B cell (primary cell): Measurements from ENCODE around the gene ERP29. TPM values are rescaled to one million over a fixed set of nuclear protein-coding genes. Genes with fewer than 3 reads are reported as not detected.
"Not testable (repeated sequence)": the region's sequence is repeated elsewhere in the genome, so short reads cannot be mapped to it uniquely, and the experiment has no call there.

ENCODE experiments used
- ATAC-seq: fragments of 200-7000 bp; cut with Tn5 transposase; one replicate; pipeline ENCODE4 v1.10.0; 2021; ENCODE audit warnings: low read depth, mild to moderate bottlenecking, moderate number of reproducible peaks, moderate library complexity
- CTCF ChIA-PET: fragments of 350-600 bp; sonication (Branson Sonifier 250); formaldehyde crosslinking; loops from one replicate; lab custom pipeline; 2021; ENCODE audit warnings: antibody characterized with exemption, inconsistent platforms; lab: Charles Lee
- POLR2A ChIA-PET: fragments of 350-600 bp; sonication (Branson Sonifier 250); formaldehyde crosslinking; loops from one replicate; lab custom pipeline; 2021; ENCODE audit warnings: antibody characterized with exemption; lab: Charles Lee
- DNase-seq: peaks from one replicate; pipeline ENCODE4 v3.0.0; 2013
- H2AFZ ChIP-seq: 2 replicates; pipeline ENCODE4 v1.6.1; 2012; ENCODE audit warnings: mild to moderate bottlenecking, low read depth, low read length; ENCODE audit not compliant: insufficient read depth, poor library complexity, severe bottlenecking
- H3K27ac ChIP-seq, 2 donors: 1 replicate in 1 of 2; 2 replicates in 1 of 2; pipeline ENCODE4 v1.5.1; 2012 to 2013; ENCODE audit warnings: low read length in 2 of 2, mild to moderate bottlenecking in 2 of 2, moderate library complexity in 1 of 2
- H3K27me3 ChIP-seq, 4 experiments: fragments of 200-600 bp in 1 of 4; sonication (generic) in 1 of 4; replicated peaks in 1 of 4; 1 replicate in 2 of 4; 2 replicates in 2 of 4; pipeline versions ENCODE4 v1.6.1 to v1.7.0; 2013 to 2016; ENCODE audit warnings: low read length in 3 of 4, mild to moderate bottlenecking in 2 of 4, mixed read lengths in 1 of 4, moderate library complexity in 1 of 4; ENCODE audit not compliant: insufficient read depth in 4 of 4, control insufficient read depth in 3 of 4; ENCODE audit errors: control extremely low read depth in 1 of 4
- H3K36me3 ChIP-seq, 2 experiments: replicated peaks in 1 of 2; 1 replicate in 1 of 2; 2 replicates in 1 of 2; pipeline versions ENCODE4 v1.6.1 to v1.7.1; 2013; ENCODE audit warnings: low read length in 1 of 2; ENCODE audit not compliant: insufficient read depth in 2 of 2, control insufficient read depth in 1 of 2; ENCODE audit errors: control extremely low read depth in 1 of 2, extremely low read depth in 1 of 2
- H3K4me1 ChIP-seq, 2 donors: fragments of 200-600 bp in 1 of 2; sonication (generic) in 1 of 2; 1 replicate in 1 of 2; 2 replicates in 1 of 2; pipeline versions ENCODE4 v1.5.1 to v1.6.1; 2013 to 2017; ENCODE audit warnings: low read length in 2 of 2; ENCODE audit not compliant: control insufficient read depth in 2 of 2, insufficient read depth in 2 of 2
- H3K4me2 ChIP-seq: replicated peaks from 2 replicates; pipeline ENCODE3; 2012; ENCODE audit warnings: mild to moderate bottlenecking, low read depth, low read length; ENCODE audit not compliant: poor library complexity, severe bottlenecking
- H3K4me3 ChIP-seq, 5 experiments: fragments of 200-600 bp in 1 of 5; sonication (generic) in 1 of 5; 1 replicate in 3 of 5; 2 replicates in 2 of 5; pipeline versions ENCODE4 v1.5.1 to v1.7.0; 2011 to 2016; ENCODE audit warnings: low read length in 4 of 5, mild to moderate bottlenecking in 4 of 5, low read depth in 2 of 5, control low read depth in 1 of 5, moderate library complexity in 1 of 5; ENCODE audit not compliant: insufficient read depth in 1 of 5; ENCODE audit errors: control extremely low read depth in 1 of 5, extremely low read depth in 1 of 5
- H3K79me2 ChIP-seq: fragments of 200-600 bp; sonication (generic); one replicate; pipeline ENCODE4 v1.6.0; 2016; ENCODE audit warnings: low read length; ENCODE audit not compliant: control insufficient read depth, insufficient read depth
- H3K9ac ChIP-seq: fragments of 200-600 bp; sonication (generic); 2 replicates; pipeline ENCODE4 v1.6.1; 2017; ENCODE audit warnings: mild to moderate bottlenecking, low read length, moderate library complexity
- H3K9me3 ChIP-seq, 3 donors: one replicate each; pipeline versions ENCODE4 v1.6.1 to v1.7.1; 2013; ENCODE audit warnings: low read length in 2 of 3; ENCODE audit not compliant: control insufficient read depth in 2 of 3, insufficient read depth in 1 of 3; ENCODE audit errors: control extremely low read depth in 1 of 3
- H4K20me1 ChIP-seq: 2 replicates; pipeline ENCODE4 v1.6.0; 2012; ENCODE audit warnings: mild to moderate bottlenecking, low read length; ENCODE audit not compliant: insufficient read depth, control insufficient read depth, poor library complexity, severe bottlenecking
- H3K27ac Mint-ChIP-seq: one replicate; pipeline ENCODE4 v1.8.0; 2021; ENCODE audit warnings: mixed read lengths
- H3K27me3 Mint-ChIP-seq: one replicate; pipeline ENCODE4 v1.8.0; 2021; ENCODE audit warnings: mixed read lengths
- H3K4me1 Mint-ChIP-seq: one replicate; pipeline ENCODE4 v1.8.0; 2021; ENCODE audit warnings: mixed read lengths
- H3K4me3 Mint-ChIP-seq: one replicate; pipeline ENCODE4 v1.8.0; 2021; ENCODE audit warnings: mixed read lengths
- H3K9me3 Mint-ChIP-seq: one replicate; pipeline ENCODE4 v1.8.0; 2022; ENCODE audit warnings: mixed read lengths; ENCODE audit not compliant: insufficient read depth
- CTCF ChIP-seq: fragments of 200-600 bp; IDR thresholded peaks from one replicate; pipeline ENCODE4 v1.8.0; 2022; ENCODE audit warnings: antibody characterized with exemption, mild to moderate bottlenecking
- EZH2 ChIP-seq: IDR thresholded peaks from 2 replicates; pipeline ENCODE4 v1.6.1; 2012; ENCODE audit warnings: borderline replicate concordance, low read depth, mild to moderate bottlenecking, moderate library complexity, low read length; ENCODE audit not compliant: insufficient read depth, poor library complexity, severe bottlenecking
- WGBS: methylation state at CpG from one replicate; pipeline ENCODE4 v1.1.5; 2013; ENCODE audit warnings: missing lambda C conversion rate; ENCODE audit not compliant: insufficient coverage; 5-methylcytosine and 5-hydroxymethylcytosine counted together
- intact Hi-C: fragments of 100-400 bp; cut with micrococcal nuclease; formaldehyde crosslinking; loops from one replicate; pipeline ENCODE4 v1.10.0; 2022
- polyA plus RNA-seq: library from polyadenylated mRNA; depleted of rRNA; stranded (reverse); fragments of >200 nt; gene quantifications from 2 replicates; pipeline ENCODE4 v1.2.3, GENCODE V29; 2012
- total RNA-seq, 2 donors: library from RNA; stranded (reverse); fragments of 120-200 nt in 1 of 2; gene quantifications; 1 replicate in 1 of 2; 2 replicates in 1 of 2; pipeline versions ENCODE4 v1.2.3 to v1.2.4, GENCODE V29; 2013 to 2022

The ERP29 gene
- total and polyA plus RNA-seq, 2 donors (not counting 1 experiment from before 2014, with no cell fraction given) = 130 to 149 TPM

- ChIA-PET POLR2A (interaction anchor here (0.7 kb wide), 1 partner anchor 12 kb away, joined by 3 read pairs; no protein-coding TSS in a partner anchor), CTCF (no interaction called here)
- no peaks in the 10 kb centered on the region for H3K9me3 Mint-ChIP-seq
- intact Hi-C loops = loop anchor here (5.0 kb wide), 1 partner anchor 85 kb away; no protein-coding TSS in a partner anchor
- H3K9ac ChIP-seq = no peak overlapping the region
- peaks cover 10% of the 10 kb centered on the region for H3K4me1 Mint-ChIP-seq
- no peaks in the 10 kb centered on the region for H4K20me1 ChIP-seq
- no peaks in the 10 kb centered on the region for H3K27me3 ChIP-seq
- no peak overlapping the region for H2AFZ ChIP-seq
- no peak overlapping the region for H3K4me2 ChIP-seq
- no peak overlapping the region for H3K4me3 Mint-ChIP-seq
- WGBS = 88% methylated on average over 1 of the region's 5 CpGs
- no peak overlapping the region for H3K4me3 ChIP-seq
- DNase-seq = no peak
- no peaks in the 10 kb centered on the region for H3K9me3 ChIP-seq
- no peak overlapping the region for H3K27ac ChIP-seq
- H3K4me1 ChIP-seq = no peaks in the 10 kb centered on the region
- H3K79me2 ChIP-seq = no peaks in the 10 kb centered on the region
- peaks cover 16 to 36% of the 10 kb centered on the region in 2 experiments for H3K36me3 ChIP-seq
- no peaks in the 10 kb centered on the region for H3K27me3 Mint-ChIP-seq
- no peak overlapping the region for H3K27ac Mint-ChIP-seq
- no peak for TF ChIP-seq EZH2
- TF ChIP-seq CTCF = no peak
- no peak for ATAC-seq
Measured at GRCh38 chr12:112032292-112032691, 19.1 kb downstream of the ERP29 start.

GRCh38 chr12:112035219-112035785 lies 22.1 kb downstream of the ERP29 start:
- no peak for ATAC-seq
- no peaks in the 10 kb centered on the region for H3K9me3 ChIP-seq
- H3K27ac Mint-ChIP-seq = no peak overlapping the region
- intact Hi-C loops = no loop called here
- POLR2A ChIA-PET = no interaction called here
- no peaks in the 10 kb centered on the region for H3K79me2 ChIP-seq
- H2AFZ ChIP-seq = no peak overlapping the region
- CTCF ChIA-PET = interaction anchor here (0.6 kb wide), 2 partner anchors 40 to 352 kb away, joined by 4 read pairs; no protein-coding TSS in a partner anchor
- no peak overlapping the region for H3K4me3 Mint-ChIP-seq
- no peaks in the 10 kb centered on the region for H3K9me3 Mint-ChIP-seq
- DNase-seq = no peak
- H3K9ac ChIP-seq = no peak overlapping the region
- 93% methylated on average over 3 of the region's 4 CpGs for WGBS
- H3K4me2 ChIP-seq = no peak overlapping the region
- H4K20me1 ChIP-seq = no peaks in the 10 kb centered on the region
- no peaks in the 10 kb centered on the region for H3K4me1 ChIP-seq
- TF ChIP-seq CTCF (no peak), EZH2 (no peak)
- no peaks in the 10 kb centered on the region for H3K27me3 ChIP-seq
- no peak overlapping the region for H3K4me3 ChIP-seq
- peaks cover 15 to 43% of the 10 kb centered on the region in 2 experiments for H3K36me3 ChIP-seq
- peaks cover 2% of the 10 kb centered on the region for H3K4me1 Mint-ChIP-seq
- H3K27ac ChIP-seq = peak overlapping the region in 1 of 2 donors; percentile 17
- H3K27me3 Mint-ChIP-seq = no peaks in the 10 kb centered on the region

GRCh38 chr12:112036614-112037013 lies 23.4 kb downstream of the ERP29 start:
- H3K36me3 ChIP-seq = peaks cover 9 to 51% of the 10 kb centered on the region in 2 experiments
- intact Hi-C loops, ATAC-seq, H3K27ac Mint-ChIP-seq, H2AFZ ChIP-seq, H3K9me3 ChIP-seq, H3K27ac ChIP-seq, CTCF ChIA-PET, H3K4me3 ChIP-seq, H3K4me1 ChIP-seq, H3K4me1 Mint-ChIP-seq, H3K9ac ChIP-seq, DNase-seq, H3K27me3 Mint-ChIP-seq, H3K9me3 Mint-ChIP-seq, H3K27me3 ChIP-seq, H3K4me2 ChIP-seq, H3K79me2 ChIP-seq, H4K20me1 ChIP-seq, POLR2A ChIA-PET, H3K4me3 Mint-ChIP-seq: not testable (repeated sequence)
- WGBS = 100% methylated on average over 1 of the region's 12 CpGs
